T-helper 2 cell treated with Interferon-gamma antibody and Interleukin-4, amounts not matched to agents 100 ng/mL and 5 ng/mL, for 36 hours (primary cell): ENCODE measurements around the gene GPR39. TPM values are rescaled to one million over a fixed set of nuclear protein-coding genes. Genes with fewer than 3 reads are reported as not detected.

ENCODE experiments used
- intact Hi-C: fragments of 100-400 bp; cut with micrococcal nuclease; formaldehyde crosslinking; loops from one replicate; pipeline ENCODE4 v1.15.1; 2023
- total RNA-seq: library from RNA; stranded (reverse); gene quantifications from 2 replicates; pipeline ENCODE4 v1.2.3, GENCODE V29; 2022

Gene GPR39
- total RNA-seq, 1 donor from 2014 or later: not detected

DNA sequence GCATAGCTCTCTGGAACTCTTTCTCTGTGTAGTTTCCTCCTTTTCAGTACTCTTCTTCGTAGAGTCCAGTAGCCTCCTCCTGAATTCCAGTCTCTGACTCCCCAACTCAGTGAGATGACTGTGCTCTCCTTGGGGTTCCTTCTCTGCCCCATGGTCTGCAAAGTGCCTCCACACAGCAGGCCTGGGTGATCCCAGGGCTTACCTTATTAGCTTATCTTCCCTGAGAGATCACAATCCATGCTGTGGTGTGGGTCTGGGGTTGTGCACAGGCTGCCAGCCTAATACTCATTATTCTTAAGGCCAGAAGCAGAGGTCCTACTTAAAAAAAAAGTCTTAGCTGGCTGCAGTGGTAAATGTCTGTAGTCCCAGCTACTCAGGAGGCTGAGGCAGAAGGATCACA, 4.6 kb upstream of the GPR39 start:
- intact Hi-C loops: no loop called here

DNA sequence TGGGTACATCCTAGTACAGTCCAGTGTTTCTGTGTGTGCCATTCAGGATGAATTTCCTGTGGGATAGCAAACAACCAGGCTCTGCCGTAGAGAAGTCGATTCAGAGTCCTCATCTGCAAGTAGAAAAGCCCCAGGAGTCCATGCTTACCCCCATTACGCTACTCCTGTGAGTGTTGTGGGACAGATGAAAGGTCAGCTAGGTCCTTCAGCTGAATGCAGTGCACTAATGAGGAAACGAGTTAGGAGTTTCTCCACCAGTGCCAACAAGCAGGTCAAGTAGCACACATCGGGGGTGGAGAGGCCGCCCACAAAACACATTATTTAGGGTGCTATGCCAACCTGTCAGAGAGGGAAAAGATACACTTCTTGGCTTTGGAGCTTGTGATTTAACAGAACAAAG, 2.5 kb upstream of the GPR39 start:
- intact Hi-C loops: no loop called here

DNA sequence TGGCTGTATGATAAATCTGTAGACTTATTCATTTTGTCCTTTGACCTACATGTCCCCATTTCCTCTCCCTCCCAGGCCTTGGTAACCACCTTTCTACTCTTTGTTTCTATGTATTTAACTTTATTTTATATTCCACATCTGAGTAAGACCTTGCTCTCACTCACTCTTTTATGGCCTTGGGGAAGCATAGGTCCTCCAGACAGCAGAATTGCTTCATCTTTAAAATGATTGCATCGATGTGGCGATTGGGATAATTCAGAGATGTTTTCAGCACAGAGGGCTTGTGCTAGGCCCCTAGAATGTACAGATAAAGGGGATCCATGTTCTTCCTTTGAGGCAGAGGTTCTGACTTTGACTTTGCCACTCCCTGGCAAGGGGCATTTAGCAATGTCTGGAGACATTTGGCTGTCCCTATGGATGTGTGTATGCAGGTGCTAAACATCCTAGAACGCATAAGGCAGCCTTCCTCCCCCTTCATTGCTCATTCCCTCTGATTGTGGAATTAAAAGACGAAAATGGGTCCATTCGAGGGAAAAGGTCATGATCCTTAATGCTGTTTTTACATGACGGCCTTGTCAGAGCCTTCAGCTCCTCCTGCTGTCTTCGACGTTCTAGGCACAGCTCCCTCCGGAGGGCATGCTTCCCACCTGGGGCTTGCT, 1.2 kb upstream of the GPR39 start:
- intact Hi-C loops: no loop called here

DNA sequence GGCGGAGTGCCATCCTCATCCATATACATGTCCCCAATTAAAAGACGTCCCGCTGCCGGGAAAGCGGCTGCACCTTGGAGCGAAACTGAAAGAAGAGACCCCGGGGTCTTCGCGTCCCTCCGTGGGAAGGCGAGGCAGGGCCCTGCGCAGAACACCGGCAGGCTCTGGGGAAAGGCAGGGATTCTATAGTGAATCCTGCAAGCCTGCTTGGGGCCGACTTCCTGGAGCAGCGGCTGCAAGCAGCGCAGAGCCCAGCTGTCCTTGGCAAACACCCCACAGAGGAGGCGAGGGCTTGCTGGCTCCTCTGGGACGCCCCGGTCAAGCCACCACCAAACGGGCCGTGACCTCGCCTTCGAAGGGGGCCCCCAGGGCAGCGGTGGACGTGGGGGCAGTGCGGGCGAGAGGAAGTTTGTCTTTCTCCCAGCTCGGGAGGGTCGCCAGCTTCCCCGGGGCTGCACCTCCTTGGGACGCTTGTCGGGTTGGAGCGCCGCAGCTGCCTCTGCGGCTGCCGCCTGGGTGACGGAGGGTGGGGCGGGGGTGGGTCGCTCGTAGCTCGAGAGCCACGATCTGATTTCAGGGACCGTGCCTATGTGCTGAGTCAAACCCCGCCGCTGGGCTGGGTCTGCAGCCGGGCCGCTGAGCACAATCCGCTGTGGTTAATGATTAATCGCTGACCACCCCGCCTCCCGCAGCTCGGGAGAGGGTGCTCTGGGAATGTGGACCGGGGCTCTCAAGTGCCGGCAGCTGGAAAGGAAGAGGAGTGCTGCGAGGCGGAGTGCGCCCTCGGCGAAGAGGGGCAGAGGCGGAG, 486 bp upstream of the GPR39 start:
- intact Hi-C loops: no loop called here

DNA sequence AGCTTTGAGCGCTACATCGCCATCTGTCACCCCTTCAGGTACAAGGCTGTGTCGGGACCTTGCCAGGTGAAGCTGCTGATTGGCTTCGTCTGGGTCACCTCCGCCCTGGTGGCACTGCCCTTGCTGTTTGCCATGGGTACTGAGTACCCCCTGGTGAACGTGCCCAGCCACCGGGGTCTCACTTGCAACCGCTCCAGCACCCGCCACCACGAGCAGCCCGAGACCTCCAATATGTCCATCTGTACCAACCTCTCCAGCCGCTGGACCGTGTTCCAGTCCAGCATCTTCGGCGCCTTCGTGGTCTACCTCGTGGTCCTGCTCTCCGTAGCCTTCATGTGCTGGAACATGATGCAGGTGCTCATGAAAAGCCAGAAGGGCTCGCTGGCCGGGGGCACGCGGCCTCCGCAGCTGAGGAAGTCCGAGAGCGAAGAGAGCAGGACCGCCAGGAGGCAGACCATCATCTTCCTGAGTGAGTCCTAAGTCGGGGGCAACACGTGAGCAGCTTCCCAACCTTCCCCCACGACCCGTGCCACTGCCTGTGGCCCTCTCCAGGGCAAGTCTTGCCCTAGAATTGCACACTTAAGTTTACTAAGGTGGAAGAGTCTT, 928 bp downstream of the GPR39 start:
- intact Hi-C loops: no loop called here

DNA sequence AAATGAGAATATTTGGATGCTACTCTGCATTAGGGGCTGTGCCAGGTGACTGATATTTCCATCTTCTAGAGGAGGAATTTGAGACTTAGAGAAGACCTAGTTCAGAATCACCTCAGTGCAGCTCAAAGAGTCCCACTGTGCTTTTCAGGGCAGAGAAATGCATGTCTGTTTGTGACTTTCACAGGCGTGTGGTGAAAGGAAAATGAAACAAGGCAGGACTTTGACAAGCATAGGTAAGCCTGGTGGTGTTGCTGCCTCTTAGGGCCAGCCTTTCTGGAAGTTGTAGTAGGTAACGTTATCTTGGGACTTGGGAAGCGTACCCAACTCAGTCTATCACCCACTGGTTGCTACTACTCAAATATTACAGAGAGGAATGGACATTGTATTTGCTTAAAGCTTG, 2.6 kb downstream of the GPR39 start:
- intact Hi-C loops: no loop called here

DNA sequence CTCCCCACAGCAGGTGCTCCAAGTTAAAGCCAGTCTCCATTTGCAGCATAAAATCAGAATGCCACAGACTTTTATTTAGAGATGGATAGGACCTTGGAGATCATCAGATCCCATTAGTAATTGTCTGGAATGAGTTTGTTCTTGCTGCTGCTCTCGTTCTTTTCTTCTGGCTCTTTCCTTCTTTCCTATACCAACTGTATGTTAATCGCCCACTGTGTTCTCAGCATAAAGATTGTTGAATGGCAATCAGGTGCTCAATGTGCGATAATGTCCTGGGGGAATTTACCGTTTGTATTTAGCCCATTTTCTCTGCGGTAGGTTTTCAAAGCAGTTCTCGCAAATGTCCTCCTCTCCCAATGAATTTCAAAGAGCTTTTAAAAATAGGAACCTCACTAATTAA, 3.3 kb downstream of the GPR39 start:
- intact Hi-C loops: no loop called here

DNA sequence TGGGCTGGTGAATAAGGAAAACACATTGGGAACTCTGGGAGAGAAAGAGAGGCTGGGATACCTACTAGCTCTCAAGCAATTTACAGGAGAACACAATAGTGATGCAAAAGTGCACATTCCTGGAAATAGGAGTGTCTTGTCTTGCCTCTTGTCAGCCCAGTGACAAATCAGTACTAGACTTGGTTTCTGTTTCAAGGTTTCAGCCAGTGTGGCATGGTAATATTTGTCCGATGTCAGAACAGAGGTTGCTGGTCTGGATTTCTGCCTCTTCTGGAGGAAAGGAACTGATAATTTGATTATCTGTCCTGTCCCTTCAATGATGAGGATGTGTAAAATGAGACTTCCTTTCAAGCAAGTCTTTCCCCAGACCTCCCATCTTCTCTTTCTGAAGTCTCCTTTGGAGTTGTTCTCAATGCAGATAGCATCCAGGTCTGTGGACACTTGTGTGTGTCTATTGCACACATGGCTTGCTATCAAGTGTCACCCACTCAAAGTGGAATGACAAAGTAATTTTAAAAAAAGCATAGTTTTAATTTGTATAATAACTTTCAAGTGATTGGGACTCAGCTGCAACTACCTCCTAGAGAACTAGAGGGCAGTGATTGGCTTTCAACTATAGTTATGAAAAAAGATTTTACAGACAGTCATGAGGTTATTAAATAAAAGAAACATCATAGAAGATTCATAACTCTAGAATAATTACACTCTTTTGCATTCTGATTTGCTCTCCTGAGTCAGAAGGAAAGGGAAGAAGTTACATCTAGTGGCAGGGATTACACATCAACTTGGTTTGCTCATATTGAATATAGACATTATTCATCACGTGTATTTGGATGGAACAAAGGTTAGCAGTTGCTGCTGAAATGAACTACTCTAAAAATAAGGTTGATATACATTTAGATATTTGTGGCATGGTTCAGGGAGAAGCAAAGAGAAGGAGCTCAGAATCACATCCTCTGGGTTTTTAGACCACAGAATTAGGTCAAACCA, 4.5 kb downstream of the GPR39 start:
- intact Hi-C loops: no loop called here

DNA sequence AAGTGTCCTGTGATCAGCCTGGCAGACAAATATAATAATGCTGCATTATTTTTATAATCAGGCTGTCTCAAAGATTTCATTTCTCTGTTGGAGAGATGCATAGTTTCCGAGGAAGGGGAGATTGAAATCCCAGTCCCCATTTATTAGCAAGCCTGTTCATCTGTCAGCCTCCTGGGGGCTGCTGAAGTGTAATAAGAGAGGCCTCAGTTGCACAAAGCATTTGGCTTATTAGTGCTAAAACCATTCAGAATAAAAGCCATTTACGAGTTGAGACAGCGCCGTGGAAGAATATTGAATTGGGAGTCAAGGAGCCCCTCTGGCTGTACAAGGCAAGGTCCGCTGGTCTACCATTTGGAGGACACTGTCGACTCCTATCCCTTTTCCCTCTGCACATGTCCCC, 6.1 kb downstream of the GPR39 start:
- intact Hi-C loops: no loop called here

DNA sequence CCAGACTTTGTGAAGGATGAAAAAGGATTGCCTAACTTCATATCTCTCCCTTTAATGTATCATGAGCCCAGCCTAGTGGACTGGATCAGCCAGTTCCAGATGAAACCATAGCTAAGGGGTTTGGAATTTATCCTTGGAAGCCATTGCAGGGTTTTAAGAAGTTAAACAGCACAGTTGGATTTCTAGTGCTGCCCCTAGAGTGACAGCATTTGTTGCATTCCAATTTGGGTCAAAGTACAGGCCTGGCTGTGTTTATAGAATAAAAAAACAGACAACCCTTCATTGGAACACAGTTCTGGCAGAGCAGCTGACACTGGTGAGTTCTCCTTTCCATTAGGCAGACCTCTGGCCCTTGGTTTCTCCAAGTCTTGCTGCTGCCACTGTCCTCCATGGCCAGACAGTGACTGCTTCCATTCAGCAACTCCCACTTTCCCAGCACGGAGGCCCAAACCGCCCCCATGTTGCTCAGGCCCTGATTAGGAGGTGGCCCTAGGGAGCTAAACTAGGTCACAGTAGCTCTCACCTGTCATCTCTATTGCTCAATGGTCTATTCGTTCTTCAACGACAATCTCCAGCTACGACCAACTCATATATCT, 8.0 kb downstream of the GPR39 start:
- intact Hi-C loops: no loop called here

DNA sequence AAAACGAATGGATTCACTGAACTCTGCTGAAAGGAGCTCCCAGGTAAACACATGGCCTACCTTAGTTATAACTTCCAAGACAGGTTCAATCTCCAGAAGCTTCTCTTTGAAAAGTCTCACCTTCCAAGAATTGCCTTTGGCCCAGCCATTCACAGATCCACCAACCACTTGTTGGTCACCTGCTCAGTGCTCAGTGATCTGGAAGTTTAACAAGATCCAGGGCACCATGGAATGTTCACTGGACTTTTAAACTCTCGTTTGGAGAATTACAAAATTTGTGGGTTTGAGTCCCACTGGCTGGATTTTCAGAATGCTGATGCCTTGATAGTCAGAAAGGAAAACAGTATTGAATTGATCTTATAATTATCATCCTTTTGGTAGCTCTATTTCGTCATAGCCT, 9.4 kb downstream of the GPR39 start:
- intact Hi-C loops: no loop called here

DNA sequence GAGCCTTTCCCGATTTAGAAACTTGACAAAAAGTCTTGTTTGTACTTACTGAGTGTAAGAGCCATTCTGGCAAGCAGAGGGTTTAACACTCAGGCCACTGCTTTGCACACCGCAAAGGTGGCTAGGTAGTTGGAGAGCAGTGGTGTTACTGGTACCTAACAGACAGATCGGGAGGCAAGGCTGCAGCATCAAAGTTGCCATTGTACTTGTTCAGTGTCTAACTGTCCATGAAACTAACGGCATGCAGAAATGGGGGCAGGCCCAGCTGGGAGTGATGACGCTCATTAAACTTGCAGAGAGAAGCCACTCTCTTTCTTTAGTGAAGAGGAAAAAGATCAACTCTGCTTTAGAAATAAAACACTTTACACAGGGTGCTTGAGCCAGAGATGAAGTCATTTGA, 10.1 kb downstream of the GPR39 start:
- intact Hi-C loops: no loop called here

DNA sequence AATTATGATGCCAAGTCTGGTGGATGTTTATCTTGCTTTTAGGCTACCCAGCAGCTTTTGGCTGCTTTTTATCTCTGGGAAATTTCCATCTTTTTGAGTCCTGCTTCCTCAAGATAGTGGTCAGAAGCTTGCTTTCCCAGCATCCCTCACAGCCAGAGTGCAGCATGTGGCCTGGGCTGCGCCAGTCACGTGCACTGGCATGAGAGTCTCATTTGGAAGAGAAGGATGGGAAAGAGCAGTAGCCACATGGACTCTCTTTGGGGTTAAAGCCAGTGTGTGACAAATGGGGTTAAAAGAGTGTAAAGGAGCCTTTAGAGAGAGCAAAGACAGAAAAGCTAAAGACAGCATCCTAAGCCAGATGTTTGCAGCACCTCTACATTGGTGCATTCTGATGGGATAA, 12.7 kb downstream of the GPR39 start:
- intact Hi-C loops: no loop called here

DNA sequence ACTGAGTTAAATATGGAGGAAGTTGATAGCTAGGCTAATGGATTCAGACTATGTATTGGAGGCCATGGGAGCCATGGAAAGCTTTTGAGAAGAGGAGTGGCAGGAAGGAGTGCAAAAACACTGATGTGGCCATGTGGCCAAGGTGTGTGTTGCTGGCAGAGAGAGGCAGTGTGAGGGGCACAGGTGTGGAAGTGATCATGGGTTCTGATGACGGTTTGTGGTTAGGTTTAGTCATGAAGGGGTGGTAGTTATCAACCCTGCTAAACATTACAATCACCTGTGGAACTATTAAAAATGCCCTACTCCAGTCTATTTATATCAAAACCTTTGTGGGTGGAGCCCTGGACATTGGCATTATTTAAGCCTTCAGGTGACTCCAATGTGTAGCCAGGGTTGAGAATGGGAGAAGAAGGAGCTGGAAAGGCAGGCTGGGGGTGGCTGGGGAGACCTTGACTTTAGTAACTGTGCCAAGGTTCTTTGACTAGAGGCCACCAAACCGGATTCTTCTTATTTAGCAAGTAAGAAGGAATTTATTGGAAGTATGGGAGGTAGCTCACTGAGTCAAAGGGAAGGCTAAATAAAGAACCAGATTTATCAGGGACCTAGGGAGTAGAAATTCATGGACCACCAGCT, 13.5 kb downstream of the GPR39 start:
- intact Hi-C loops: no loop called here

DNA sequence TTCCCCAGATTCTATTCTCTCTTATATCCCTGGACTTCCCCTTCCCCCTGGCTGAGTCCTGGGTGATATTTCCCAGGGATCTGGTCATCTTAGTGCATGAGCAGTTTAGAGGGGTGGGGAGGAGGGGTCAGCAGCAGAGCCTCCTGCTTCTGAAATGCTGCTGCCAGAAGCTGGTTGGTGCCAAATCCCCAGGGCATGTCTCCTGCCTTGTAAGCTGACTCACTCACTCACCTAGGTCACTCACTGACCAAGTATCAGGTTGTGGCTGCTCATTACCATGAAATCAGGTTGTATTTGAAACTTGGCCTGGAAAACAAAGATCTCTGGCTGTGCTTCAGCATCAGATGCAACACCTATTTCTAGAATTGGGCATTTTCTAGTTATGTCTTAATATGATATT, 14.3 kb downstream of the GPR39 start:
- intact Hi-C loops: no loop called here

DNA sequence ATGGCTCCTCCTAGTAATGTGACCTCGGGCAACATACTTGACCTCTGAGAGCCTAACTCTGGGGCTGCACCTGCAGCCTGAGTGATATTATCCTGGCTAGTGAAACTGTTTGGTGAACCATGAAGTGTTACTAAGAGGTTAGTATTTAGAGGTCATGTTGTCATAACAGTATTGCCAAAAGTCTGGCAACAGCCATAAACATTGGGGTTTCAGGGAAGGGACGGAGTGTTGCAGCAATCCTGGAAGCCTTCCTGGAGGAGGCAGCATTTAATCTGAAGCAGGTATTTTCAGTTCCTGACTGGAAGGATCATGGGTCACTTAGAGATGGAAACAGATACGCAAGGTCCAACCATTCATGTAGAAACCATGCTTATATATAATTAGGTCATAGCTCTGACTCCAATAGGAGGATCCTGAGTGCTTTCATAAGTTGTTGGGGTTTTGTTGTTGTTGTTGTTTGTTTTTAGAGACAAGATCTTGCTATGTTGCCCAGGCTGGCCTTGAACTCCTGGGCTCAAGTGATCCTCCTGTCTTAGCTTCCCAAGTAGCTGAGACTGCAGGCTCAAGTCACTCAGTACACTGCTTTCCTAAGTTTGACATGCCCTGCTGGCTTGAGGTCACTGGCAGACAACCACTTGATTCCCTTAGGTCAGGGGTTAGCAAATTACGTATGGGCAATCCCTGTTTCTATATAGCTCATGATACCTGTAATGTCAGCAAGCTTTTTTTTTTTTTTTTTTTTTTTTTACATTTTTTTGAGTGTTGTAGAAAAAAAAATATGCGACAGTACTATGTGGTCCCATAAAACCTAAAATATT, 21.5 kb downstream of the GPR39 start:
- intact Hi-C loops: no loop called here

DNA sequence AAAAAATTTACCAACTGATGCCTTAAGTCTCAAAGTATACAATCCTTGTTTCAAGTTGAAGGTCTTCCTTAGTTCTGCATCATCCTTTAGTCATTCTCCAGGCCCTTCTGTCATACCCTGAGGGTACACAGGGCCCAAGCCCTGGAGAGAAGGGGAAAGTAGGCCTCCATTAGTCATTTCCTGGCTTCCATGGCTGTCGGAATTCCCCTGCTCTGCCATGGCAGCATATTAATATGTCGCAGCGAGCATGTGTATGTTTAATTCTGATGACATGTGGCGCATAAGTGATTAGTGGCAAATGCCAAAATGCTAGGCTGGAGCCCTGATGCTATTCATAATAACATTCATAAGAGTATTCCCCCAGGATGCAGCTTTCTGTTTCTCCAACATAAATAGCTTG, 22.1 kb downstream of the GPR39 start:
- intact Hi-C loops: no loop called here

DNA sequence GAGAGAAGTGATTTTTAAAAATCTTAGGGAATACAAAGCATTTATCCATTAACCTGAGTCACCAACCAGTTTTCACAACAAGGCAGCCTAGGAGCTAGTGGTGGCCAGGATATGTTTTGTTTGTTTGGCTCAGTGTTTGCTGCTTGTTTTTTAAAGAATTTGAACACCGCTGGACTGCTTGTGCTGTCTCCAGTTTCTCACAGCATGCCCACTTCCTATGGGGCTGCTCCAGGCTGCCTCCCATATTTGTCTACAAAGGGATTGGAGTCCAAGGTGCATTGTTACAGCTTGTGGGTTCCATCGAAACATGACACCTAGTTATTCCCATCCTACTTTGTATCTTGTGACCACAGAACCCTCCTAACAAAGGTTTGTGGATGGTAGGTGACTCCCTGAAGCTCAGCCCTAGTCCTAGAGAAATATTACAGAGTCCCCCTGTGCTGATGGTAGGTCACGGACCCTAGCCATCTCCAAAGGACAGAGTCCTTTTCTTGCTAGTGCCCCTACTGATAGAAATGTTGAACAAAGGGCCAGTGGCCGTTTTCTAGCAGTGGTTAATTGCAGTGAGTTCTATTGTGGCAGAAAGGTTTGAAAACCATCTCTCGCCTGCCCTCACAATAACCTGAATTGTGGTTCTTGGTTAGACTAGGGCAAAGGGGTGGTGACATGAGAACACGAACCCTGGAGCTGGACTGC, 23.2 kb downstream of the GPR39 start:
- intact Hi-C loops: no loop called here

DNA sequence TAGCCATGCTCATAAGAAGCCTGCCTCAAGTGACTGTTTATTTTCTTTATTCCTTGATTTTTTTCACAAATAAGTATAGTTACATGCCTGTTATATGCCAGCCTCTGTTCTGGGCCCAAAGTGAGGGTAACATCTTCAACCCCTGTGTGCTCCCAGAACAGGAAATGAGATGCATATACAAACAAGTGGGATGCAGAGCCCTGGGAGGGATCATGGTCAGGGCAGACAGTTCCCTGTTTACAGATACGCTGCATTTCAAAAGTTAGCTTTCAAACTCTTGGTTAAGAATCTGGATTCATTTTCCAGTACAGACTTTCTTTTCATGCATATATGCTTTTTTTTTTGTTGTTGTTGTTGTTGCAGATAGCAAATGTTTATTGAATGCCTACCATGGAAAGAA, 24.4 kb downstream of the GPR39 start:
- intact Hi-C loops: no loop called here
